HG03159 (cell line): ENCODE data around the gene PTTG1IP.

Source experiments
- ATAC-seq: cut with Tn5 transposase; IDR thresholded peaks from one replicate; pipeline ENCODE4 v1.9.1; 2021; ENCODE audit warnings: mild to moderate bottlenecking, moderate library complexity; ENCODE audit not compliant: unreplicated experiment

PTTG1IP gene

GRCh38 chr21:44869781-44870747 is 3.4 kb downstream of the PTTG1IP start:
- no peak for ATAC-seq

DNA sequence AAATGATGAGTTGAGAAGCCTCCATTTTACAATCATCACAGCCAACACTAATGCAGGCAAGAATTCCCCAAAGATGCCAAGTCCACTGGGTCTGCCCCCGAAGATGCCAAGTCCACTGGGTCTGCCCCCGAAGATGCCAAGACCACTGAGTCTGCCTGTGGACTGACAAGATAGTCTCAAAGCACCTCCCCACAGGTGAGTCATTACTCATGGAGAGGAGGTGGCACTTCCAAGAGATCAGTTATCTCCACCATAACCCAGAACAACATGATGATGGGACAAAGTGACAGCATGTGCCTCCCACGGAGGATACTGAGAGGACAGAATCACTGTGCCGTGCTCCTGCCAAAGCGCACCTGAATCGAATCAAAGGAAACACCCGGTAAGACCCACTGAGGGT is 4.8 kb downstream of the PTTG1IP start:
- ATAC-seq, result no peak

DNA sequence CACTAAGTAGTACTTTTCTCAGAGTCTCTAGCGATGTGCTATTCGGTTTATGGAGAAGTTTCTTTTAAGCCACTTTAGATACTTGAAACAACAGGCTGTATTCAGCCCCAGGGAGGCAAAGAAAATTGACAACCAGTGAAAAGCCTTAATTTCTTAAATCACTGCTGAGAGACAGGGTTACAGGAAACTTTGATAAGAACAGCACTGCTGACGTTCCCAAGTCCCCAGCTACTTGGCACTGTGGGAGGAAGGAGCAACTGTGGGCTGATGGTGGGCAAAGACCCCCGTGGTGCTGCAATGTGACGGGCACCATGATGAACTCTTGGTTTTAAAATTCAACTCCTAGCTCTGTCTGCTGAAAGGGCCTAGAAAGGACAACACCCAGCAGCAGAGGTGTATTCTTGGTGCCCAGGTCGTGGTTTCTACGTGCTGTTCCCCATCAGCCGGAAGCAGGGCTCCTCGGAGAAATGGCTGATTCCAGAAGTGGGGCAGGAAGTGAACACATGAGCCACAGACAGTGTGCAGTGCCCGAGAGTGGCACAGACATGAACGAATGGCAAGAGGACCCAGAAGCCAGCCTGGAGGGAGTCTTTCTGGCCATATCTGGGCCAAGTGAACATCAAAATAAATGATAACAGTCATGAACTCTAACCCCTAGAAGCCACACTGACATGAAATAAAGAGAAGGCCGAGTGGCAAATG is 5.3 kb downstream of the PTTG1IP start:
- ATAC-seq, result no peak

GRCh38 chr21:44867464-44867863 is 6.0 kb downstream of the PTTG1IP start:
- ATAC-seq, result no peak

GRCh38 chr21:44866780-44867179 is 6.7 kb downstream of the PTTG1IP start:
- ATAC-seq, result no peak

- no peak for ATAC-seq
Observed at GRCh38 chr21:44865561-44866280, 7.8 kb downstream of the PTTG1IP start.

DNA sequence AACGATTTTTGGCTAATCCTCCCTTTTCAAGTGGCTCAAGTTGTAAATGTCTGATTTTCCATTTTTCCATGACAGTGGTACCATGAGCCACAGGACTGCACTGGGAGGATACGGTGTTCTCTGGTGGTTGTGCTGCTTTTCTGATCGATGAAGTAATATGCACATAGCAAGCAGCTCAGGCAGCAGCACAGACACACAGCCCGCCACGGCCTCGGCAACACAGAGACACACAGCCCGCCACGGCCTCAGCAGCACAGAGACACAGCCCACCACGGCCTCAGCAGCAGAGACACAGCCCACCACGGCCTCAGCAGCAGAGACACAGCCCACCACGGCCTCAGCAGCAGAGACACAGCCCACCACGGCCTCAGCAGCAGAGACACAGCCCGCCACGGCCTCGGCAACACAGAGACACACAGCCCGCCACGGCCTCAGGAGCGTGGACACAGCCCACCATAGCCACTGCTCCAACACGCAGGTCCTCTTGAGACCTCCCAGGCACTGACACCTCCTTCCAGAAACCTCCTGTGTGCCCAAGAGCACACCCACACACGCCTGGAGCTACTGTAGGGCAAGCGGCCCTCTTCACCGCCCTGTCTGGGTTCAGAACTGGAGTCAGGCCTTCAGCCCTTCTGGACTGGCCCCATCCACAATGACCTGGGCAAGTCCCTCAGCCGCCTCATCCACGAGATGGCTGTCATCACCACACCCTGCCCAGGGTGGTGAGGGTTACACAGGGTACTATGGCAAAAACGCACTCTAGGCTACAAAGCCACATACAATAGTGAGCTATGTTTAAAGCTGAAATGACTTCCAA is 10.4 kb downstream of the PTTG1IP start:
- ATAC-seq, result no peak

DNA sequence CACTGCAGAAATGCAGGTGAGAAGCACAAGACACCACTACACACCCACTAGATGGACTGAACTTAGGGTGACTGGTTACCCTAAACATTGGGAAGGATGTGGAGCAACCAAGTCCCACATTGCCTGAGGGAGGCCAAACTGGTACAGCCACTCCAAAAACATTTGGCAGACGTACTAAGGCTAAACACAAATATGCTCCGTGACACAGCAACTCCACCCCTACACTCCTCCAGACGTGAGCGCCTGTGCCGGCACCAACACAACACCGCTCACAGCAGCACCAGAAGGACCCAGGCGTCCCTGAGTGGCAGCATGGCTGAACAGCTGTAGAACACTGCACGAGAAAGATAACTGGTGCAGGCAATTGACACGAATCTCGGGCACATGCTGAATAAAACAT is 14.7 kb downstream of the PTTG1IP start:
- ATAC-seq, result no peak

- no peak for ATAC-seq
Observed at GRCh38 chr21:44858291-44858690, 15.2 kb downstream of the PTTG1IP start.

DNA sequence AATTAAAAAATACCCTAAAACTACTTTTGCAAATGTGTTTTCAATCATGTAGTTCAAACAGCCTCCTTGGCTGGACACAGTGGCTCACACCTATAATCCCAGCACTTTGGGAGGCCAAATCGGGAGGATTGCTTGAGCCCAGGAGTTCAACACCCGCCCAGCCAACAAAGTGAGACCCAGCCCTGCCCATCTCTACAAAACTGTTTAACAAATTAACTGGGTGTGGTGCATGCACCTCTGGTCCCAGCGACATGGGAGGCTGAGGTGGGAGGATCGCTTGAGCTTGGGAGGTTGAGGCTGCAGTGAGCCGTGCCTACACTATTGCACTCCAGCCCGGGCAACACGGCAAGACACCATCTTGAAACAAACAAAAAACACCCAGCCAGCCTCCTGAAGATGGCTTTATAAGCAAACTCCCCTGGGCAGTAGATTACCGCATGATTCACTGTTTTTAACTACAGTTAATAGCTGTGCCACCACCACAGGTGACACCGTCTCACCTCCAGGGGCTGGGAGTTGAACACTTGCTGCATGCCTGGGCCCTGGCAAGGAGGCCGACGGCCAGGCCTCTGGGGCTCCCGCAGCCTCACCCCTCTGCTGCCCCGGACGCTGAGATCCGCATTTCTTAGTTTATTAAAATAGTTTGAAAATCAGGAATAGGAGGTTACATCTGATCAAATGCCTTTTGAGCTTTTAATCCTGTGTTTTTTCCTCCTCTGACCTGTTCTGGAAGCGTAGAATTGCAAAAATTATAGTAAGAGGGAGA is 16.2 kb downstream of the PTTG1IP start:
- no peak for ATAC-seq

- no peak for ATAC-seq
Observed at GRCh38 chr21:44856131-44856530, 17.4 kb downstream of the PTTG1IP start.

- no peak for ATAC-seq
Observed at GRCh38 chr21:44855572-44855971, 17.9 kb downstream of the PTTG1IP start.

DNA sequence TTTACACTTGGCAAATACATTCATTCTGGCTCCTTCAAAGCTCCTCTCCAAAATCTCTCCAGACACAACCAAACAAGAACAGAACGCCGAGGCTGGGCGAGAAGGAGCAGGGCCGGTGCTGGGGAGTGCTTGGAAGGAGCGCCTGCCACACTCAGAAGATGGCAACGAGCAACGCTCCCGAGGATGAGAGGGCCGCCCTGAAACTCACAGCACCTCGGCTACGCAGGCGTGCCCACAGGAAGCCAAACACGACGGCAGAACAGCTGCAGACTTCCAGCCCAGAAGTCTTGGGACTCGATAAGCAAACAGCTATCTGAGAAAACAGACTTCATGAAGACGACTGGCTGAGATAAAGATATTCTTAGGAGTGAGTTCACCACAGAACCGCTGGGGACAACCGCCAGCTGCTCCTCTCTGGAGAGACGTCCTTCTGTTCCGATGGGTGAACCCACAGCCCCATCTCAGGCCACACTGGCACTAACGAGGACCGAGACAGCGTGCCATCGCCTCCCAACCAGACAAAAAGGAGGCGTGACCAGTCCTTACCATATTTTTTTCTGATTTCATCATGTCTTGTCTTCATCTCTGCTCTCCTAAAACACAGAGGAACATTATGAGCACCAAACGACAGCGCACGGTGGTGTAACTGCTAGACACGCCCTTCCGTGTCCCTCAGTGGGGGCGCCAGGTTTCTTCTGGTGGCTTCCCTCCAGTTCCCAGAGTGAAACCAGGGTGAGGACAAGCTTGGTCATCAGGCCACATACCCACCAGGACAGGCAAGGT is 18.6 kb downstream of the PTTG1IP start:
- ATAC-seq, result no peak

DNA sequence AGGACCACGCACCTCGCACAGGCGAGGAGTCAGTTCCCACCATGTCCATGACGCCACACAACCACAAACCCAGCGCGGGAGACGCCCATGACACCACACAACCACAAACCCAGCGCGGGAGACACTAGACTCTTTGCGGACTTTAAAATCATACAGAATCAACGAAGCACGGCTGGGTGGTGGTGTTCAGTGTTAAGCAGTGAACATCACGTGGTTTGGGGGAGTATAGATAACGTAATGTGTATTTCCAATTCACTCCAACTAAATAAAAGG is 19.2 kb downstream of the PTTG1IP start:
- no peak for ATAC-seq

GRCh38 chr21:44853601-44854390 is 19.7 kb downstream of the PTTG1IP start:
- no peak for ATAC-seq

DNA sequence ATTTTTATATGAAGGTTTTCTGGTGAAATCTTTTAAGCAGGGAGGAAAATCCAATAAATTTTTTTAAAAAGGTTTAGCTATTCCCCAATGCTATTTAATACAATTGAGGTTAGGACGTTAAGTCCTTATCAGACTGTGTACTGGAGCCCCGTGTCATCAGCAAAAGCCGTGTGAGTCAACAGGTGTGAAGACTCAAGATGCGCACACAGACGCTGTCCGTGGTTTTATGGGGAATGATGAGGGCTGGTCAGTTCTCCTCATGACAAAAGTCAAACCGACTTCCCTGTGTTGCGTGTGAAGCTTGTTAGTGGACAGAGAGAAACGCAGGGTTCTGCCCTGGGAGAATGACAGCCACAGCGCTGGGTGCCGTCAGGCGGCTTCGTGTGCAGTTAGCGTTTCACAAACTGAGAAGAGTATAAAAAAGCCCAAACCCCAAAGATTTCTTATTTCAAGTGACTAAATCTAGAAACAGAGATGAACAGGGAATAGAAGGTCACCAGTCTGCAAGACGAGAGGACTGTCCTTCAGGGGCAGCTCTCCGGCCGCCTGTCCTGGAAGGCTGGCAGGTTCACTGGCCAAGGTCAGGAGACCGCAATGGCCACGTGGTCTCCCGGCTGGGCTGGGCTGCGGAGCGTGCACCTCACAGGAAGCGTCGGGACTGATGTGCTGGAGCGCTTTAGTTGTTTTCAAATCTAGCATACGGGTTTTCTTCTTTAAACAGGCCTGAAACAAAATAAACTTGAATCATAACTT is 22.4 kb downstream of the PTTG1IP start:
- no peak for ATAC-seq

DNA sequence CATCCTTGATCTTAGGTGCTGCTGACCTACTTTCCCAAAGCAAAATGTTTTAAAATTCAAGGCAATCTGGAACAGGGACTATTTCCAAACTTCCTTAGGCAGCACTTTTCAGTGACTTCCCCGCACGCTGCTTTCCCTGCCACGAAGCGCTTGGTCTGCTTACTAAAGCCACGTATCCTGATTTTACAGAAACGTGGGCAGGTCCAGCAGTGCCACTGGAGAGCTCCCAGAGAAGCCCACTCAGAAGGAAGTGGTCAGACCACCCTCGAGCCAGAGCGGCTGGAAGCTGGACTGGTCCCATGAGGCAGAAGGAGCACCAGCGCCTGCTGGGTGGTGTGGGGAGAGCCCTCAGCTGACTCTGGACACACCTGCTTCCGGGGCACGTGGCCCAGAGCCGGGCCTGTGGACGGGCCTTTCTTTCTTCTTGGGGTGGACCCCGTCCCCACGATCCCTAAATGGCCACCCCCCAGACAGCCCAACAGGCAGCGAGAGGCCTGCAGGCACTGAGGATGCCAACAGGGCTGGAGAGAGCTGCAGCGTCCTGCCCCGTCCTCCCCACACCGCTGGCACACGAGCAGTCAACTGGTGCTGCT is 23.2 kb downstream of the PTTG1IP start:
- ATAC-seq, result no peak
